Measurements from ENCODE around the gene INAVA.
"Not testable (repeated sequence)": the region's sequence is repeated elsewhere in the genome, so short reads cannot be mapped to it uniquely, and the experiment has no call there.

Gene INAVA

GRCh38 chr1:200962631-200963030, 67.9 kb downstream of the INAVA start:
- no peak for TF ChIP-seq EZH2 (IDR thresholded peaks at IDR 0.05)
- no peak for TF ChIP-seq FOXP2 (optimal IDR thresholded peaks at IDR 0.05; ENCODE audit: control extremely low read depth, extremely low read length, insufficient read depth)
- TF ChIP-seq POLR2AphosphoS5 (IDR thresholded peaks at IDR 0.05; ENCODE audit: borderline replicate concordance, low read depth, low read length): no peak
- H3K4me3 ChIP-seq: no peak overlapping the region
- no peaks in the 10 kb centered on the region for H3K36me3 ChIP-seq (ENCODE audit: insufficient read depth, low read length)
- no peak overlapping the region for H3K27ac ChIP-seq
- H3K9me3 ChIP-seq (ENCODE audit: low read depth, low read length): no peaks in the 10 kb centered on the region
- DNase-seq (ENCODE audit: low read depth, low spot score): no peak
- no peak overlapping the region for H3K9ac ChIP-seq (ENCODE audit: insufficient read length)

GRCh38 chr1:200963076-200963475, 68.4 kb downstream of the INAVA start:
- Histone ChIP-seq H3K36me3 (ENCODE audit: insufficient read depth, low read length) (no peaks in the 10 kb centered on the region), H3K4me3 (no peak overlapping the region), H3K9ac (ENCODE audit: insufficient read length) (no peak overlapping the region), H3K9me3 (ENCODE audit: low read depth, low read length) (no peaks in the 10 kb centered on the region), H3K27ac (no peak overlapping the region)
- TF ChIP-seq POLR2AphosphoS5 (IDR thresholded peaks at IDR 0.05; ENCODE audit: borderline replicate concordance, low read depth, low read length) (no peak), EZH2 (IDR thresholded peaks at IDR 0.05) (no peak), FOXP2 (optimal IDR thresholded peaks at IDR 0.05; ENCODE audit: control extremely low read depth, extremely low read length, insufficient read depth) (no peak)
- no peak for DNase-seq (ENCODE audit: low read depth, low spot score)

GRCh38 chr1:200963888-200964287, 69.2 kb downstream of the INAVA start:
- H3K9me3 ChIP-seq (ENCODE audit: low read depth, low read length); H3K9ac ChIP-seq (ENCODE audit: insufficient read length); H3K36me3 ChIP-seq (ENCODE audit: insufficient read depth, low read length); DNase-seq (ENCODE audit: low read depth, low spot score); H3K27ac ChIP-seq; H3K4me3 ChIP-seq: not testable (repeated sequence)

Measured in SK-N-MC (cell line).